BLaER1 treated with 17β-estradiol and CSF1 and Interleukin-3, amounts not matched to agents 10 nM and 100 nM (cell line): Measurements from ENCODE around the gene PARP6.
A peak's percentile ranks its signal among the peaks of the same experiment; 100 is the strongest.

Experiments used
- H3K27ac ChIP-seq, 11 experiments: shearing (Covaris generic); formaldehyde crosslinking; 2 replicates each; pipeline ENCODE4 v1.8.1; 2022
- H3K27me3 ChIP-seq, 11 experiments: shearing (Covaris generic); formaldehyde crosslinking; 2 replicates each; pipeline ENCODE4 v1.8.1; 2022
- H3K36me3 ChIP-seq, 11 experiments: shearing (Covaris generic); formaldehyde crosslinking; 2 replicates each; pipeline ENCODE4 v1.8.1; 2022
- H3K4me1 ChIP-seq, 10 experiments: shearing (Covaris generic); formaldehyde crosslinking; 2 replicates each; pipeline ENCODE4 v1.8.1; 2022
- H3K4me2 ChIP-seq, 11 experiments: shearing (Covaris generic); formaldehyde crosslinking; 2 replicates each; pipeline ENCODE4 v1.8.1; 2022
- H3K4me3 ChIP-seq, 10 experiments: shearing (Covaris generic); formaldehyde crosslinking; 2 replicates each; pipeline ENCODE4 v1.8.1; 2022
- H3K9ac ChIP-seq, 11 experiments: shearing (Covaris generic); formaldehyde crosslinking; 2 replicates each; pipeline ENCODE4 v1.8.1; 2022
- H3K9me3 ChIP-seq, 11 experiments: shearing (Covaris generic); formaldehyde crosslinking; replicated peaks in 1 of 11; 2 replicates each; pipeline ENCODE4 v1.8.1; 2022
- H4K20me1 ChIP-seq, 11 experiments: shearing (Covaris generic); formaldehyde crosslinking; 2 replicates each; pipeline ENCODE4 v1.8.1; 2022
- Cebpa-rat ChIP-seq, 11 experiments: shearing (Covaris generic); IDR thresholded peaks; 2 replicates each; pipeline ENCODE4 v1.8.1; 2022

Gene PARP6

DNA sequence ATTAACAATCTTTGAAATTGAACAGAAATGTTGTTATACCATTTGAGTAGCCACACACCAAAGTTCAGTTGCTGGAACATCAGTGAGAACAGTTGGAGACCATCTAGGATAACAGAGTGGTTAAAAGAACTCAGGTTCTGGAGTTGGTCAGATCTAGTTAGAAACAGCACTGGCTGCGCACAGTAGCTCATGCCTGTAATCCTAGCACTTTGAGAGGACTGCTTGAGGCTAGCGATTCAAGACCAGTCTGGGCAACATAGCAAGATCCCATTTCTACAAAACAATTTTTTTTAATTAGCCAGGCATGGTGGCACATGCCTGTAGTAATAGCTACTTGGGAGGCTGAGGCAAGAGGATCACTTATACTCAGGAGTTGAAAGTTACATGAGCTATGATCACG lies 33.8 kb downstream of the PARP6 start:
- H3K4me1 ChIP-seq = peaks cover 19 to 62% (median 43%) of the 10 kb centered on the region in 10 experiments
- peak overlapping the region in 1 of 11 experiments; percentile 88; a peak in 2 of 22 replicates for H3K9ac ChIP-seq
- peak overlapping the region in 7 of 11 experiments; percentile 7 to 98 (median 94); a peak in 13 of 22 replicates for H3K4me2 ChIP-seq
- no peaks in the 10 kb centered on the region for H3K9me3 ChIP-seq
- H3K27ac ChIP-seq = peak overlapping the region; percentile 5 to 99 (median 94); a peak in 21 of 22 replicates
- H3K27me3 ChIP-seq = no peaks in the 10 kb centered on the region
- H4K20me1 ChIP-seq = no peaks in the 10 kb centered on the region
- peaks cover 32 to 52% (median 46%) of the 10 kb centered on the region in 11 experiments for H3K36me3 ChIP-seq
- no peak overlapping the region for H3K4me3 ChIP-seq
- no peak for TF ChIP-seq Cebpa-rat (IDR thresholded peaks at IDR 0.05)

DNA sequence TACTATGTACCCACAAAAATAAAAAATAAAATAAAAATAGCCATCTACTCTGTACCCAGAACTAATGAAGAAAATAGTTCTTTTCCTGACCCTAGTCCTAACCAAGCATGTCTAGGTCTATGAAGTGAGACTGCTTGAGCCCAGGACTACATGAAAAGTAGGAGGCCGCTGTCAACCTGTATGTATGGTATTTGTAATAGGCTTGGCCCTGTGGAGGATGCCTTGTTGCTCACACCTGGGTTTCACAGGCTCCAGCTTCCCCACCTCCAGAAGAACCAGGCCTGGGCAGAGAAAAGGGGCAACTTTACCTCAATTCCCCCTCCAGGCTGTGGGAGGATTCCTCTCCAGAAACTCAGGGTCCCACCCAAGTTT lies 34.5 kb downstream of the PARP6 start:
- H3K27ac ChIP-seq = peak overlapping the region; percentile 64 to 99 (median 94)

DNA sequence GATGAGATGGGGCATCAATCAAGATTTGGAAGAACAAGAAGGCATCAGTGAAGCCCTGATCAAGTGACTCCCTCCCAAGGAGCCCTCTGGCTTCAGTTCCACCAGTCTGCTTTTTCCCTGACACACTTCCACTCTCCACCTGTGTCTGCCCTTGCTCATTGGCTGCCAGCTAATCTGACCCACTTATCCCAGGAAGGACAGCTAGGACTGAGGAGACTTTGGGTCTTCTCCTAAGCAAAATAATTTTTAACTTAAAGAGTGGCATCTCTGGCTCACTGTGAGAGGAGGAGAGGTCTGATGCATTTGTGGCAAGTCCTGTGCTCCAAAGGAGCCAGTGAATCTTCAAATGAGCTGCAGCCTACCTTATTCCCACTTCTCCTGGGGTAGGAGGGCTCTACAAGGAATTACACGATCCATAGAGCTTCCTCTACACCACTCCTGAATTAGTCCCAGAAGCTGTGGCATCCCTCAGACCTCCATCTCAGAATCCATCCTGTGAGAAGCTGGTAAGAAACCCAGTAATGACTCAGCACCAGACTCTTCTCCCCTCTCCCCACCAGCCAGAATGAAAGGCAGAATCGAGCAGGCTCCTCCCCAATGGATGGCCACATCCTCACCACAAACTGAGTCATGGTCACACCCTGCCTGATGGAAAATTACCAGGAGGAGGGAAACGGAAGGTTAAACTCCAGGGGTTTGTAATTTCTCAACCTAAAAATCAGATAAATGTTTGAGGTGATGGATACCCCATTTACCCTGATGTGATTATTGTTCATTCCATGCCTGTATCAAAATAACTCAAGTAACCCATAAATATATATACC lies 35.1 kb downstream of the PARP6 start:
- Histone ChIP-seq H3K27me3 (no peaks in the 10 kb centered on the region), H4K20me1 (no peaks in the 10 kb centered on the region), H3K27ac (peak overlapping the region; percentile 64 to 99 (median 94)), H3K9me3 (no peaks in the 10 kb centered on the region), H3K4me2 (peak overlapping the region; percentile 73 to 98 (median 91)), H3K4me3 (peak overlapping the region in 9 of 10 experiments; percentile 35 to 73 (median 56); a peak in 17 of 20 replicates), H3K9ac (peak overlapping the region; percentile 69 to 92 (median 84)), H3K4me1 (peaks cover 25 to 71% (median 54%) of the 10 kb centered on the region in 10 experiments), H3K36me3 (peaks cover 18 to 38% (median 33%) of the 10 kb centered on the region in 11 experiments)
- TF ChIP-seq Cebpa-rat (IDR thresholded peaks at IDR 0.05) = peak in 2 of 11 experiments; percentile 33 to 58; a peak in 3 of 22 replicates

More for the DNA sequence above, 34.5 kb downstream of the PARP6 start:
- Histone ChIP-seq H3K36me3 (peaks cover 24 to 44% (median 39%) of the 10 kb centered on the region in 11 experiments), H3K9me3 (no peaks in the 10 kb centered on the region), H3K4me2 (peak overlapping the region; percentile 73 to 98 (median 91)), H3K9ac (peak overlapping the region; percentile 49 to 92 (median 84); a peak in 21 of 22 replicates), H3K4me1 (peaks cover 19 to 65% (median 48%) of the 10 kb centered on the region in 10 experiments), H3K4me3 (peak overlapping the region in 5 of 10 experiments; percentile 6 to 73 (median 61); a peak in 4 of 20 replicates), H4K20me1 (no peaks in the 10 kb centered on the region), H3K27me3 (no peaks in the 10 kb centered on the region)
- TF ChIP-seq Cebpa-rat (IDR thresholded peaks at IDR 0.05) = no peak

DNA sequence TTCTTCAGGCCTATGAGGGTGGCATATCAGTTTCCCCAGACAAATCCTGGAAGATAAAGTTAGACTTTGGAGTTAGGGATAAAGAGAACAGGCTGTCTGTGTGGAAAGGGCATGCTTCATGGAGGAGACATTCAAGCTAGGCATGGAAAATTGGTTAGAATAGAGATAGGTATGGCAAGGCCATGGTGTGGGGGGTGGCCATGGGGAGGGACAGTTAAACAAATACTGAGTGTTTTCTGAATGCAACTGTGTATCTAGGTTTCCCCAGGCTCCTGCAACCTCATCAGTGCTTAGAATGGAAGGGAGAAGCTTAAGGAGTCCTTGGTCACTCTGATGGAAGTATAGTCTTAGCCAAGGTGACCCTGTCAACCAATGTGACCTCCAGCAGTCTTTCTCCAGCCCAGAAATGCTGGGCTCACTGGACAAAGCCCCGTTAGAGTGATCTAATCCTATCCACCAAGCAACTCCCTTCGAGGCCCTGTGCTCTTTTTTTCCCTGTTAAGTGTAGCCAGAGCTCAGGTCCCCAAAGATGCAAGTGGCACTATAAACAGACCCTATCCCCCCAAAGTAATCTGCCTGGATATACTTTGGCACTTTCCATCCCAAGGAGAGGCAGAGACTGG lies 35.9 kb downstream of the PARP6 start:
- peaks cover 31 to 75% (median 59%) of the 10 kb centered on the region in 10 experiments for H3K4me1 ChIP-seq
- H3K4me2 ChIP-seq = peak overlapping the region; percentile 73 to 98 (median 91)
- H3K9ac ChIP-seq = peak overlapping the region; percentile 69 to 92 (median 84); a peak in 20 of 22 replicates
- TF ChIP-seq Cebpa-rat (IDR thresholded peaks at IDR 0.05) = no peak
- no peaks in the 10 kb centered on the region for H4K20me1 ChIP-seq
- peak overlapping the region in 9 of 10 experiments; percentile 35 to 73 (median 56); a peak in 16 of 20 replicates for H3K4me3 ChIP-seq
- H3K27me3 ChIP-seq = no peaks in the 10 kb centered on the region
- H3K27ac ChIP-seq = peak overlapping the region; percentile 64 to 99 (median 94)
- peaks cover 11 to 31% (median 25%) of the 10 kb centered on the region in 11 experiments for H3K36me3 ChIP-seq
- no peaks in the 10 kb centered on the region for H3K9me3 ChIP-seq

DNA sequence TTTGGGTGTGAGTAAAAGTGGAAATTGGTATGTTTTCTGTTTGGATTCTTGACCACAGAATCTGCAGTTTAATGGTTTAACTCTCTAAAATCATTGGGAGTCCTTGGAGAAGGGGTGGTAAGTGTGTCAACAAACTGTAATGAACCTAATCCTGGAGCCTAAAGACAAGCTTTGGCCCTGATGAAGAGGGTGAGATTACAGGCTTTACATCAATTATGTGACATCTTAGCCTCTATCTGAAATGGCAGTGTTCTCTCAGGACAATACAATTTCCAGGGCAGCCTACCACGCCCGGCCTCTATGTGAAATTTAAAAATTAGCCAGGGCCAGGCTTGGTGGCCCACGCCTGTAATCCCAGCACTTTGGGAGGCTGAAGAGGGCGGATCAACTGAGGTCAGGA lies 37.1 kb downstream of the PARP6 start:
- peak overlapping the region in 7 of 11 experiments; percentile 19 to 99 (median 94); a peak in 12 of 22 replicates for H3K27ac ChIP-seq
- H3K4me1 ChIP-seq = peaks cover 31 to 75% (median 59%) of the 10 kb centered on the region in 10 experiments
- H3K9me3 ChIP-seq = no peaks in the 10 kb centered on the region
- H3K36me3 ChIP-seq = peaks cover 0 to 19% (median 13%) of the 10 kb centered on the region in 11 experiments; a peak in 16 of 22 replicates
- H3K4me2 ChIP-seq = peak overlapping the region in 6 of 11 experiments; percentile 41 to 98 (median 94); a peak in 11 of 22 replicates
- H3K4me3 ChIP-seq = no peak overlapping the region
- H3K9ac ChIP-seq = no peak overlapping the region
- no peak for TF ChIP-seq Cebpa-rat (IDR thresholded peaks at IDR 0.05)
- peaks cover 0 to under 1% (median 0%) of the 10 kb centered on the region in 11 experiments; a peak in 3 of 22 replicates for H4K20me1 ChIP-seq
- H3K27me3 ChIP-seq = no peaks in the 10 kb centered on the region

DNA sequence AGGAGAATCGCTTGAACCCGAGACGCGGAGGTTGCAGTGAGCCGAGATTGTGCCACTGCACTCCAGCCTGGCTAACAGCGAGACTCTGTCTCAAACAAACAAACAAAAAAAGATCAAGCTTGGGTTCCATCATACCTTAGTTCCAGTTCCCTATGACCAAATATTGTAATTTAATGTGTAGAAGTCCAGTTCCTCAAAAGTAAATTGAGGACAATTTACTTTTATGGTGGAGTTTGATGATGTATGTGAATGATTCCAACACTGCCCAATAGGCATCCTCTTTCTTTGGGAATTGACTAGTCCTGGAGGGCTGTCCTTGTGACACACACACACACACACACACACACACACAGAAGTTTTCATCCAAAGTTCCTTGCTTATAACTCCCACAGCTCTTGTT lies 38.6 kb downstream of the PARP6 start:
- H3K36me3 ChIP-seq = peaks cover 0 to 11% (median 0%) of the 10 kb centered on the region in 11 experiments; a peak in 8 of 22 replicates
- peak overlapping the region in 5 of 11 experiments; percentile 33 to 96 (median 89); a peak in 9 of 22 replicates for H3K4me2 ChIP-seq
- no peaks in the 10 kb centered on the region for H3K27me3 ChIP-seq
- H4K20me1 ChIP-seq = peaks cover 9 to 16% (median 15%) of the 10 kb centered on the region in 11 experiments; a peak in 21 of 22 replicates
- H3K9ac ChIP-seq = no peak overlapping the region
- H3K4me3 ChIP-seq = no peak overlapping the region
- peaks cover 33 to 69% (median 58%) of the 10 kb centered on the region in 10 experiments for H3K4me1 ChIP-seq
- TF ChIP-seq Cebpa-rat (IDR thresholded peaks at IDR 0.05) = no peak
- H3K9me3 ChIP-seq = no peaks in the 10 kb centered on the region
- H3K27ac ChIP-seq = peak overlapping the region in 3 of 11 experiments; percentile 7 to 34 (median 31); a peak in 3 of 22 replicates

DNA sequence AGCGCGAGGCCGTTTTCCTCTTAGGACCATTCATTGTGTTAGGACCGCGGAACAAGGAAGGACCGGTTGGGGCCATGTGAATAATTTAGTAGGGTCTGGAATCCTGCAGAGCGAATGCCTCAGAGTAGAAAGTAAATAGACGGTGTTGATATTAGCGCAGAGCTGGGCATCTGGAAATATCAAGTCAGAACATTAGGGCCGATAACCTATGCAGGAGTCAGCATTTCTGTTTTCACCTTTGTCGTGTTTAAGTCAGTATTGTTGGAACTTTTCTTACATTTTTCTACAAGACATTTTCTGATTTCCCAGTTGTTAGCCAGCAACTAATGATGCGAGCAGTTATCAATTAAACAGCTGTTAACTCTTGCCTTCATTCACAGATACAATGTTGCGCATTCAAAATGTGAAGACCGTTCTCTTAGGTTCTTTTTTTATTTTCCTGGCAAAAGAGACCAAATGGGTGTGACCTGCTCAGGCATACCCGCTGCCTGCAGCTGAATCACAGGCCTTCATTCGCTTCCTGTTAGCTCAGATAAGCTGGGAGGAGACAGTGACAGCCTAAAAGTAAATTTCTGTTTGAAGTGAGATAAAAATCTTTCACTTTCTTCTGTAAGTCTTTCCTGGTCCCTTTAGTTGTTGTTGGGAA lies 40.4 kb downstream of the PARP6 start:
- H3K4me1 ChIP-seq = peaks cover 35 to 70% (median 53%) of the 10 kb centered on the region in 10 experiments
- H3K36me3 ChIP-seq = peaks cover 0 to 16% (median 0%) of the 10 kb centered on the region in 11 experiments; a peak in 11 of 22 replicates
- H3K9ac ChIP-seq = peak overlapping the region; percentile 91 to 100 (median 99)
- H3K4me2 ChIP-seq = peak overlapping the region; percentile 83 to 98 (median 90)
- no peaks in the 10 kb centered on the region for H3K9me3 ChIP-seq
- peak overlapping the region; percentile 85 to 100 (median 99) for H3K27ac ChIP-seq
- H3K27me3 ChIP-seq = no peaks in the 10 kb centered on the region
- peak overlapping the region; percentile 78 to 99 (median 96) for H3K4me3 ChIP-seq
- peaks cover 27 to 34% (median 33%) of the 10 kb centered on the region in 11 experiments; a peak in 21 of 22 replicates for H4K20me1 ChIP-seq
- no peak for TF ChIP-seq Cebpa-rat (IDR thresholded peaks at IDR 0.05)
